LNCAP (cell line): ENCODE results near the gene CCDC194.

ENCODE experiments used
- CTCF ChIP-seq: fragments of 450-650 bp; IDR thresholded peaks from 2 replicates; pipeline ENCODE4 v1.5.1; 2017; ENCODE audit warnings: mild to moderate bottlenecking

CCDC194 gene

GRCh38 chr19:17393914-17394313, at the start of gene CCDC194:
Gene CCDC194, minus strand, starts transcription at chr19:17394196. Its CDS starts 38 bp downstream, at chr19:17394158.
- no peak for TF ChIP-seq CTCF

- no peak for TF ChIP-seq CTCF
Measured at GRCh38 chr19:17441241-17442021, 47.4 kb upstream of the CCDC194 start.

GRCh38 chr19:17436874-17437267, 42.9 kb upstream of the CCDC194 start:
- TF ChIP-seq CTCF, result no peak

- no peak for TF ChIP-seq CTCF
Measured at GRCh38 chr19:17436094-17436873, 42.3 kb upstream of the CCDC194 start.

GRCh38 chr19:17435218-17435617, 41.2 kb upstream of the CCDC194 start:
- TF ChIP-seq CTCF, result no peak

GRCh38 chr19:17431417-17431816, 37.4 kb upstream of the CCDC194 start:
- TF ChIP-seq CTCF, result no peak

GRCh38 chr19:17429641-17430113, 35.7 kb upstream of the CCDC194 start:
- no peak for TF ChIP-seq CTCF
